ENCODE data around the gene HLTF. TPM values are rescaled to one million over a fixed set of nuclear protein-coding genes. Genes with fewer than 3 reads are reported as not detected.

HLTF gene
- total RNA-seq, 1 donor from 2014 or later, result 42.8 TPM

GRCh38 chr3:149067883-149068282 is 18.4 kb downstream of the HLTF start:
- no peaks in the 10 kb centered on the region for H3K9me3 Mint-ChIP-seq (ENCODE audit: low read depth)
- H3K4me3 Mint-ChIP-seq (ENCODE audit: low read depth), result no peak overlapping the region
- no peaks in the 10 kb centered on the region for H3K27me3 Mint-ChIP-seq
- H3K27ac Mint-ChIP-seq, result no peak overlapping the region
- H3K4me1 Mint-ChIP-seq (ENCODE audit: low read depth), result peaks cover 4% of the 10 kb centered on the region
- peaks cover 33% of the 10 kb centered on the region for H3K36me3 Mint-ChIP-seq (ENCODE audit: insufficient read depth)
- no peak for TF ChIP-seq CTCF (IDR thresholded peaks at IDR 0.05; ENCODE audit: unreplicated experiment)
- no peak for DNase-seq (ENCODE audit: low spot score, unreplicated experiment)

DNA sequence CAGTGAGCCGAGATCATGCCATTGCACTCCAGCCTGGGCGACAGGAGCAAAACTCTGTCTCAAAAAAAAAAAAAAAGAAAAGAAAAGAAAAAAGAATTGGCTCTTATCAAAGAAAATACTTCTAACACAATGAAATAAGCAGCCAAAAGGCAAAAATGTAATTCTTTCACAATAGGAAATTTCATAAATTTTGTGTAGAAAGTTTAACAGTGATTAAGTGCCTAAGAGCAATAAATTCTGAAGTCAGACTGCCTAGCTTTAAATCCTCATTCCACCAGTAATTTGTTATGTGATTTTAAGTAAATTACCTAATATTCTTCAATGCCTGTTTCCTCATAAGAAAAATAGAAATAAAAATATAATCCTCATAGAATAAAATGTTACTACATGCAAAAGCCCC is 24.6 kb downstream of the HLTF start:
- no peak overlapping the region for H3K4me3 Mint-ChIP-seq (ENCODE audit: low read depth)
- no peaks in the 10 kb centered on the region for H3K9me3 Mint-ChIP-seq (ENCODE audit: low read depth)
- H3K27me3 Mint-ChIP-seq, result no peaks in the 10 kb centered on the region
- no peaks in the 10 kb centered on the region for H3K4me1 Mint-ChIP-seq (ENCODE audit: low read depth)
- no peak overlapping the region for H3K27ac Mint-ChIP-seq
- peaks cover 39% of the 10 kb centered on the region for H3K36me3 Mint-ChIP-seq (ENCODE audit: insufficient read depth)
- no peak for TF ChIP-seq CTCF (IDR thresholded peaks at IDR 0.05; ENCODE audit: unreplicated experiment)
- no peak for DNase-seq (ENCODE audit: low spot score, unreplicated experiment)

DNA sequence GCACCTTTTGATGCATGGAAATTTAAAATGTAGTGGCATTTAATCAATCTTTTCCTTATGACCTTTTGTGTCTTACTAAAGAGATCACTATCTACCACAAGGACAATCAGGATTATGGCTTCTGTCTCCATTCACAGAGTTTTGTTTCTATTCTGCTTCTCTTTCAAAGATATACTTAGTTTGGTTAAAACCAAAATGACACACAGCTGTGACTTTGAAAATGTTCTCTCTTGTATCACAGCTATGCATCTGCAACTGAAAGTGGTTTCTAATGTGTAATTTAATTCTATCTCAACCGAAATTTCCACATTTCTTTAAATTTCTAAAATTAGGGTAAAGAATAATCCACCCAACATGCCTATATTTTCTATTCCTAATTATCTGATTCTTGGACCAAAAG is 27.7 kb downstream of the HLTF start:
- peaks cover 47% of the 10 kb centered on the region for H3K36me3 Mint-ChIP-seq (ENCODE audit: insufficient read depth)
- no peak for TF ChIP-seq CTCF (IDR thresholded peaks at IDR 0.05; ENCODE audit: unreplicated experiment)
- no peak overlapping the region for H3K27ac Mint-ChIP-seq
- no peaks in the 10 kb centered on the region for H3K4me1 Mint-ChIP-seq (ENCODE audit: low read depth)
- no peaks in the 10 kb centered on the region for H3K27me3 Mint-ChIP-seq
- H3K4me3 Mint-ChIP-seq (ENCODE audit: low read depth), result no peak overlapping the region
- no peaks in the 10 kb centered on the region for H3K9me3 Mint-ChIP-seq (ENCODE audit: low read depth)
- no peak for DNase-seq (ENCODE audit: low spot score, unreplicated experiment)

- no peaks in the 10 kb centered on the region for H3K27me3 Mint-ChIP-seq
- peaks cover 45% of the 10 kb centered on the region for H3K36me3 Mint-ChIP-seq (ENCODE audit: insufficient read depth)
- DNase-seq (ENCODE audit: low spot score, unreplicated experiment), result no peak
- no peak overlapping the region for H3K4me3 Mint-ChIP-seq (ENCODE audit: low read depth)
- no peak overlapping the region for H3K27ac Mint-ChIP-seq
- H3K9me3 Mint-ChIP-seq (ENCODE audit: low read depth), result no peaks in the 10 kb centered on the region
- no peaks in the 10 kb centered on the region for H3K4me1 Mint-ChIP-seq (ENCODE audit: low read depth)
- TF ChIP-seq CTCF (IDR thresholded peaks at IDR 0.05; ENCODE audit: unreplicated experiment), result no peak
Measured at GRCh38 chr3:149058198-149058597, 28.1 kb downstream of the HLTF start.

GRCh38 chr3:149055575-149055974 is 30.8 kb downstream of the HLTF start:
- no peaks in the 10 kb centered on the region for H3K27me3 Mint-ChIP-seq
- no peak overlapping the region for H3K27ac Mint-ChIP-seq
- peaks cover 48% of the 10 kb centered on the region for H3K36me3 Mint-ChIP-seq (ENCODE audit: insufficient read depth)
- H3K4me1 Mint-ChIP-seq (ENCODE audit: low read depth), result no peaks in the 10 kb centered on the region
- no peaks in the 10 kb centered on the region for H3K9me3 Mint-ChIP-seq (ENCODE audit: low read depth)
- no peak for TF ChIP-seq CTCF (IDR thresholded peaks at IDR 0.05; ENCODE audit: unreplicated experiment)
- H3K4me3 Mint-ChIP-seq (ENCODE audit: low read depth), result no peak overlapping the region
- no peak for DNase-seq (ENCODE audit: low spot score, unreplicated experiment)

Data from progenitor cell of endocrine pancreas (in vitro differentiated cells).